Left ventricle myocardium superior (tissue), 1 donor: Measurements from ENCODE around the gene PTPRN. TPM values are rescaled to one million over a fixed set of nuclear protein-coding genes. Genes with fewer than 3 reads are reported as not detected.
A peak's percentile ranks its signal among the peaks of the same experiment; 100 is the strongest.
"Not testable (repeated sequence)": the region's sequence is repeated elsewhere in the genome, so short reads cannot be mapped to it uniquely, and the experiment has no call there.

ENCODE experiments used
- ATAC-seq: fragments of 200-7000 bp; cut with Tn5 transposase; one replicate; pipeline ENCODE4 v1.9.1; 2020; ENCODE audit warnings: mild to moderate bottlenecking, moderate library complexity
- DNase-seq: peaks from one replicate; pipeline ENCODE4 v3.0.0-alpha.2; 2020
- intact Hi-C: fragments of 100-400 bp; cut with micrococcal nuclease; formaldehyde crosslinking; loops from one replicate; pipeline ENCODE4 v1.11.0; 2022
- total RNA-seq: library from RNA; stranded (reverse); fragmentation: NEBNext Ultra II Directional; extraction: Animal tissue kit (Norgen Biotek cat#: 25700); gene quantifications from one replicate; pipeline ENCODE4 v1.2.1, GENCODE V29; 2021
- donor health status: DM: no; HTN: yes; CAD: no; lungs with severe emphysema.

Gene PTPRN
- total RNA-seq, 1 donor from 2014 or later: not detected

DNA sequence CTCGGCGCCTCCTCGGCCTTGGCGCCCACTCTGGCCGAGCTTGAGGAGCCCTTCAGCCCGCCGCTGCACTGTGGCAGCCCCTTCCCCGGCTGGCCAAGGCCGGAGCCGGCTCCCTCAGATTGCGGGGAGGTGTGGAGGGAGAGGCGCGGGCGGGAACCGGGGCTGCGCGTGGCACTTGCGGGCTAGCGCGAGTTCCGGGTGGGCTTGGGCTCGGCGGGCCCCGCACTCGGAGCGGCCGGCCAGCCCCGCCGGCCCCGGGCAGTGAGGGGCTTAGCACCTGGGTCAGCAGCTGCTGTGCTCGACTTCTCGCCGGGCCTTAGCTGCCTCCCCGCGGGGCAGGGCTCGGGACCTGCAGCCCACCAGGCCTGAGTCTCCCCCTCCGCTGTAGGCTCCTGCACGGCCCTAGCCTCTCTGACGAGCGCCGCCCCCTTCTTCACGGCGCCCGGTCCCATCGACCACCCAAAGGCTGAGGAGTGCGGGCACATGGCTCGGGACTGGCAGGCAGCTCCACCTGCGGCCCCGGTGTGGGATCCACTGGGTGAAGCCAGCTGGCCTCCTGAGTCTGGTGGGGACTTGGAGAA lies 3.6 kb upstream of the PTPRN start:
- not testable (repeated sequence) for DNase-seq, ATAC-seq

GRCh38 chr2:219308142-219309101 lies 779 bp downstream of the PTPRN start:
- DNase-seq: peak; percentile 83
- ATAC-seq: peak; percentile 82
- intact Hi-C loops: no loop called here

More for the DNA sequence above, 3.6 kb upstream of the PTPRN start:
- intact Hi-C loops: not testable (repeated sequence)

- intact Hi-C loops: no loop called here
- no peak for ATAC-seq
Measured at GRCh38 chr2:219306047-219306446, 3.2 kb downstream of the PTPRN start.

GRCh38 chr2:219304223-219304622 lies 5.0 kb downstream of the PTPRN start:
- intact Hi-C loops: no loop called here
- no peak for DNase-seq
- no peak for ATAC-seq

More at GRCh38 chr2:219306047-219306446, 3.2 kb downstream of the PTPRN start:
- no peak for DNase-seq

DNA sequence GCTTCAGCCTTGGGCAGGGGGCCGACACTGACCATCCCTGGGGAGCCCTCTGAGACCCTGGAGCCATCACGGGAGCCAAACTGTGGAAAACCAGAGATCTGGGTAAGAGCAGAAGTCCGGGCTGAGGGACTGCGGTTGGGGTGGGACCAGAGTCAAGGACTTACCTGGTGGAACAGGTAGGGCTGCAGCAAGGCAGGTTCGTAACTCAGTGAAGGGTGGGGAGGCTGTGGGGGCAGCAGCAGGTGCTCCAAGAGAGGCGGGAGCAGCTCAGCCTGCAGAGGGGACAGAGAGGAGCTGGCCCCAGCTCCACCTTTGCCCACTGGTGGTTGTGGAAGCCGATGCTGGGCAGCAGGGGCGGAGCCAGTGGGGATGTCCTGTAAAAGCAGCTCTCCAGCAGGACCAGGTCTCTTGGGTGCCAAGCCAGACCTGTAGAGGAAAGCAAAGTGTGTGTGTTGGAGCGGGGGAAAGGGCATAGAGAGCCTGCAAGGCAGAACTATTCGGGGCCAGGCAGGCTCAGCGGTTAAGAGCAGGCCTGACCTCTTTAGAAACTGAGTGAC lies 6.7 kb downstream of the PTPRN start:
- no peak for DNase-seq
- intact Hi-C loops: no loop called here
- no peak for ATAC-seq

DNA sequence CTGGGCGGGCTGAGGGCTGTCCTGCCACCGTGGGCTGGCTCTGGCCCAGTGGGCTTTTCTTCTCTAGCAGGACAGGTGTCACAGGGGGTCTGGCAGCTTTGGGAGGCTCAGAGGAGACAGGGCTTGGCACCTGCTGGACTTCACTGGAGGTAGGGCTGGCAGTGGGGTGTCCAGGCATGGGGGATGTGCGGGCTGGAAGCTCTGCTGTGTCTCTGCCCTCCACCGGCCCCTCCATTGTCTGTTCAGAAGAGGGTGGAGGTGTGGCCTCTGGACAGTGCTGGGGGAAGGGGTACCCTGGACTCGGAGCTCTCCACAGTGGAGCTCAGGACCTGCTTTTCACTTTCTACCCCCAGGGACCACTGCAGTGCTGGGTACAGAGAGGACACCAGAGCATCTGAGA lies 9.2 kb downstream of the PTPRN start:
- intact Hi-C loops: no loop called here
- no peak for DNase-seq
- ATAC-seq: no peak

DNA sequence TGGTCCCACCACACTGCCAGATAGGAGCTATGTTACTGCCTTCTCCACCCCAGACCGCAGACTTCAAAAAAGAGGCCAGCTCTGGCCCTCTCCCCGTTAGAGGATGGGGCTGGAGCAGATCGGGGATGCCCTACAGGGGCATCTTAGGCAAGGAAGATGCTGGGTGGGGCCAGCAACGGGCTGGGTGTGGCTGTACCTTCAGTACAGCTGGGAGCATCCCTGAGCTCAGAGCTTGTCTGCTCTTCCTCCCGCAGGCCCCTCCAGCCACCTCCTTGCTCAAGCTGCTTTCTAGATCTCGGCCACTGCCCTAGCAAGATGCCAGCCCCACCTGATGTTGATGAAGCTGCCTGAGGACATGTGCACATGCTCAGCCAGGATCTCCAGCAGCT lies 9.8 kb downstream of the PTPRN start:
- DNase-seq (no peak), ATAC-seq (no peak)
- intact Hi-C loops: loop anchor here (5.0 to 10.0 kb wide), 2 partner anchors 65 to 137 kb away; partner anchors contain the start of gene NHEJ1

DNA sequence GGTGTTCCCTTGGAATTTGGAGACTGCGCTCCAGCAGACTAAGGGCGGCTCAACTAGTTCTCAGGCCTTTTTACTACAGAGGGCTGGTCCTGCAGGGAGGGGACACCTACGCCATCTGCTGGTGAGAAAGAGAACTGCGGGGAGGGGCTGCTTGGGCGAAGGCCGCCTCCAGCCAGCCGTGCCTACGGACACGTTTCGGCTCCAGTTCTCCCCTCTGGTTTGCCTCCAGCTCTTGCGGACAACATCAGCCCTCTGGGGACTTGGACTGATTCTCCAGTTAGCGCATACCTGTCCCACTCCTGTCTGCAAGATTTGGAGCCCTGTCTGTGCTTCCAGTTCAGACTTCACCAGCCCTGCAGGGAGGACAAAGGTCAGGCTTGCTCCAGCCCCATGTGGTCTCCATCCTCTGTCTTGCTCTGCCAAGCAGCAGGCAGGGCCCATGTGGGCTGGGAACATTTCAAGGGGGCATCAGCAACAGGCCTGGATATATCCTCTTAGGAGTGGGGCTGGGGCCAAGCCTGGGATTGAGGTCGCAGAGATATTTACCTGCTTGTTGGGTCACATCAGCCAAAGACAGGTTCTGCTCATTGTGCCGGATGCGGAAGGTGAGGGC lies 10.3 kb downstream of the PTPRN start:
- ATAC-seq (peak; percentile 68), DNase-seq (peak; percentile 90)
- intact Hi-C loops: loop anchor here (5.0 to 10.0 kb wide), 2 partner anchors 64 to 137 kb away; partner anchors contain the start of gene NHEJ1

GRCh38 chr2:219297766-219298456 lies 11.3 kb downstream of the PTPRN start:
- no peak for DNase-seq
- intact Hi-C loops: loop anchor here (5.0 to 10.0 kb wide), 2 partner anchors 63 to 136 kb away; partner anchors contain the start of gene NHEJ1
- no peak for ATAC-seq

DNA sequence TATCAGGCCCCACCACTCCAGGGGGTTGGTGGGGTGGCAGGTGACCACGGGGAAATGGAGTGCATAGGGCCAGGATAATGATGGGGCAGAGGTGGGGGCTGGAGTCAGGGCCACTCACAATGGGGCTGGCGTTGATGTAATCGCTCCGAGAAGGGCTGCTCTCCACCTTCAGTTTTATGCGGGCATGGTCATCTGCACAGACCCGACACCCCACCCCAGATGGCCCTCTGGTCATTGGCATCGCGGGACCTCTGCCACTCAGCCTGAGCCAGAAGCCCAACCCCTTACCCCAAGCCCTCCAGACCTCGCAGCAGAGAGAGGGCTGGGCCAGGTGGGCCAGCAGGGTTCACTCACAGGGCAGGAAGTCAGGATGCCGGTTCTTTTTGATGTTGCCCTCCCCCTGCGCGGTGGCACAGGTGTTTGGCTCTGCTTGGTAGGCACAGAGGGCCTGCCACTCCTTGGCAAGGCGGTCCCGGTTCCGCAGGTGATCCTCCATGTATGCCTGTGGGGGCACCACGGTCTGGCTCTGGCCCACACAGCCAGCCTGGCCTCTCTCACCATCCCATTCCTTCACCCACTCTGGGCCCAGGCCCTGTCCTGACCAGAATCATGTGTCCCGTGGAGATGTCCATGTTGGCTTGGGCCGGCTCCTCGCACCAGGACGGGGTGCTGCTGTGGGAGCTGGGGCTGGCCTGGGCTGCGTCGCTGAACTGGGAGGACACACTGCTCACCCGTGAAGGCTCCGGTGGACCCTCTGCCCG lies 12.4 kb downstream of the PTPRN start:
- ATAC-seq (no peak), DNase-seq (no peak)
- intact Hi-C loops: loop anchor here (5.0 to 10.0 kb wide), 2 partner anchors 62 to 135 kb away; partner anchors contain the start of gene NHEJ1

DNA sequence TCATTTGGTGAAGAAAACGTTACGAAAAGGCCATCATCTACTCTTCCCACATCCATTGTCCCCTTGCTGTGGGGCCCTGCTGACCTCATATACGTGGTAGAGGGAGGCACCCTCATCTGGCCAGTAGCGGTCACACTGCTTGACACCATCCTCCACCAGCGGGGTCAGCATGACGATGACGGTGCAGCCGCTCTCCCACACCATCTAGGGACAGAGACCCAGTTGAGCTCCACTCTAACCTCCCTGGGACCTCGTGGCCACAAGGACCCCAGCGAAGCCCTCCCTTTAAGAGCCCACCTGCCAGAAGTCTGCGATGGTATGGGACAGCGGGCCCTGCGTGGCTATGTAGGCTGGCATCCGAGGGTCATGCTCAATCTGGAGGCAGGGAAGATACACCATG lies 13.1 kb downstream of the PTPRN start:
- no peak for ATAC-seq
- intact Hi-C loops: loop anchor here (5.0 to 10.0 kb wide), 2 partner anchors 61 to 134 kb away; partner anchors contain the start of gene NHEJ1
- DNase-seq: no peak

- DNase-seq (peak; percentile 94), ATAC-seq (peak; percentile 93)
- intact Hi-C loops: loop anchor here (5.0 to 10.0 kb wide), 2 partner anchors 60 to 132 kb away; partner anchors contain the start of gene NHEJ1
Measured at GRCh38 chr2:219294356-219295351, 14.5 kb downstream of the PTPRN start.

DNA sequence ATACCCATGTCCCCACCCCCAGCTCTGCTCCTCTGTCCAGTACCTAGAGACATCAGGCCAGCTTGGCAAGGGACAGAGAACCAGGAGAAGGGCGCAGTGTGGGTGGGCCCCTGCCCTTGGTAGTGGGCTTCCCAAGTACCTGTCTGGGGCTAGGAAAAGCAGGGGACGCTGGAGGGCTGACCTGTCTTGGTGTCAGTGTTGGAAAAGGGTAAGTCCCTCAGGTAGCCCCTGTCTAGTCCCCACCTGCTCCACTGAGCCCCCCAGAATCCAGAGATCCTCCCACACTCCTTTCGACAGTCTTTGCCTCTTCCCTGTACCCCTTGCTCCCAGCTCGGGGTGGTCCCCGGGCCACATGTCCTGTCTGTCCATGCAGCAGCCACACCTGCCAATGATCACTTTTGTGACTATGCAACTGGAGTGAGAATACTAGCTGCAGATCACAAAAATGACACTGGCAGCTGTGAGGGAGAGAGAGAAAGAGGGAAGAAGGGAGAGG lies 15.4 kb downstream of the PTPRN start:
- intact Hi-C loops: loop anchor here (10.0 kb wide), 1 partner anchor 59 kb away; no protein-coding TSS in a partner anchor
- DNase-seq: no peak
- no peak for ATAC-seq

DNA sequence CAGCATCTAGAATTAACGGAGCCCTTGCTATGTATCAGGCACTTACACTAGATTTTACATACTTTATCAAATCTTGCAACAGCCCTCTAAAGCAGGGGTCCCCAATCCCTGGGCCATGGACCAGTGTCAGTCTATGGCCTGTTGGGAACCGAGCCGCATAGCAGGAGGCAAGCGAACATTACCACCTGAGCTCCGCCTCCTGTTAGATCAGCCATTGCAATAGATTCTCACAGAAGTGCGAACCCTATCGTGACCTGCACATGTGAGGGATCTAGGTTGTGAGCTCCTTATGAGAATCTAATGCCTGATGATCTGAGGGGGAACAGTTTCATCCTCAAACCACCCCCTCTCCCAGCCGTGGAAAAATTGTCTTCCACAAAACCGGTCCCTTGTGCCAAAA lies 16.6 kb downstream of the PTPRN start:
- no peak for ATAC-seq
- intact Hi-C loops: loop anchor here (10.0 kb wide), 1 partner anchor 58 kb away; no protein-coding TSS in a partner anchor
- DNase-seq: no peak

DNA sequence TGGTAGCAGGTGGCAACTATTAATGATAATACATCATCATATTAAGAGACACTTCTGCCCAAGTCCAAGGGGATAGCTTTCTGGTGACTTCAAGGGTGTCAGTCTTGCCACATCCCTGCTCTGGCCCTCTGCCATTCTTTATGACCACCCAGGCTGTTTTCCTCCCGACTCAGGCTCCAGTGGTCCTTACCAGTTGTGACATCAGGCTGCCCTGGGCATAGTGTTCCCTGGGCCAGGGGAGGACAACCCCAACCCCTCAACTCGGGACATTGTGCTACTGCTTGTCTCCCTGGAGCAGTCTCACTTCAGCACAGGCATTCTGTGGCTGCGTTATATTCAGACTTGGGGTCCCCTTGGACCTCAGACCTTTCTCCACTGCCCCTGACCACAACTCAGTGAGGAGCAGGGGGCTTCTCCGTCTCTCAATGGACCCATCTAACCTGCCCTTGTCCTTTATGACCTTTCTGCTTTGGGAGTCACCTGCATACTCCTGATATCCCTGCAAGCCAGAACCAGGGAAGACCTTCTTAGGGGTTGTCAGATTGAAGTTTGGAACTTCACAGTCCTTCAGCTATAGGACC lies 17.2 kb downstream of the PTPRN start:
- DNase-seq (no peak), ATAC-seq (no peak)
- intact Hi-C loops: loop anchor here (10.0 kb wide), 1 partner anchor 57 kb away; no protein-coding TSS in a partner anchor

DNA sequence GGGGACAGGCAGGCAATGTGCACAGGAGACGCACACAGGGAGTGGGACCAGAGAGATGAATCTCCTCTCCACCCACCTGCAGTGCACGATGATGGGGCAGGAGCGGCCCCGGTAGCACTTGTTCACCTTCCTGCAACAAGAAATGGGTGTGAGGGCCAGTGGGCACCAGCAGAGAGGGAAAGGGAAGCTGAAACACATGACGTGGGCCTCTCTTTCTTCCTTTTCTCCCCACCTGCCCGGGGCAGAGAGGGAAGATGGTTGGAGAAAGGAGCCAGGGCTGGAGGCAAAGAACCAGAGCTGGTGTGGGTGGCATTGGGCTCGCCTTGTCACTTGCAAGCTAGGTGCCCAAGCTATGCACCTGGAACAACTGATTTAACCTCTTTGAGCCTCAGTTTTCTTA lies 17.8 kb downstream of the PTPRN start:
- DNase-seq (no peak), ATAC-seq (no peak)
- intact Hi-C loops: loop anchor here (10.0 kb wide), 1 partner anchor 57 kb away; no protein-coding TSS in a partner anchor
